Omental fat pad (tissue), 4 donors: ENCODE results near the gene UCKL1. TPM values are rescaled to one million over a fixed set of nuclear protein-coding genes. Genes with fewer than 3 reads are reported as not detected.

Experiments
- ATAC-seq: fragments of 150-250 bp; one replicate; pipeline ENCODE4 v1.9.1; 2016; ENCODE audit warnings: mild to moderate bottlenecking, moderate library complexity; ENCODE audit not compliant: low FRiP score
- DNase-seq: peaks from one replicate; pipeline ENCODE4 v3.0.0-alpha.2; 2019; ENCODE audit warnings: low spot score
- total RNA-seq, 4 donors: library from RNA; depleted of rRNA; stranded (reverse); fragments of >200 nt; gene quantifications; one replicate each; pipeline ENCODE4 v1.1.0, GENCODE V29; 2016
- TF ChIP-seq, protein P1 (sequence below), 3 donors: fragments of 450-650 bp; IDR thresholded peaks; one replicate each; pipeline ENCODE4 v1.5.1; 2016 to 2017; ENCODE audit warnings: antibody characterized with exemption in 3 of 3, mild to moderate bottlenecking in 3 of 3, moderate library complexity in 2 of 3

UCKL1 gene
- total RNA-seq, 4 donors from 2014 or later, result 25.7 to 48.9 (median 30.3) TPM

DNA sequence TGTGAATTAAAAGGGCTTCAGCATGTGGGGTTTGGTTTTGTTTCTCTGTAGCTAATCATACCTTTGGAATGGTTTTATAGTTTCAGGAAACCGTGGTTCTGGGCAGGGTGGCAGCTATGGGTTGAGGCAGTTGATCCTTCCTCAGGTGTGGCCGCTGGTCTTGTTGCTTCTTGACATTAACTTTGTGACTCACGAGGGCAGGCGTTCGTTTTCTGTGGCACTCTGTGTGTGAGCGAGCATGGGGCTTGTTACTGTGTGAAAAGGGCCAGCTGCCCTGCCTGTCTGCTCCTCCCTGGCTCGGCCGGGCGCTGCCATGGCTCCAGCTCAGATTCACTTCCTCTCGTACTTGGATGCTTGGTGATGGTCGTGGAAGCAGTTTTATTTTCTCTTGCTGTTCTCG, 45.0 kb downstream of the UCKL1 start:
- DNase-seq (no peak), ATAC-seq (no peak)
- TF ChIP-seq, protein P1, sequence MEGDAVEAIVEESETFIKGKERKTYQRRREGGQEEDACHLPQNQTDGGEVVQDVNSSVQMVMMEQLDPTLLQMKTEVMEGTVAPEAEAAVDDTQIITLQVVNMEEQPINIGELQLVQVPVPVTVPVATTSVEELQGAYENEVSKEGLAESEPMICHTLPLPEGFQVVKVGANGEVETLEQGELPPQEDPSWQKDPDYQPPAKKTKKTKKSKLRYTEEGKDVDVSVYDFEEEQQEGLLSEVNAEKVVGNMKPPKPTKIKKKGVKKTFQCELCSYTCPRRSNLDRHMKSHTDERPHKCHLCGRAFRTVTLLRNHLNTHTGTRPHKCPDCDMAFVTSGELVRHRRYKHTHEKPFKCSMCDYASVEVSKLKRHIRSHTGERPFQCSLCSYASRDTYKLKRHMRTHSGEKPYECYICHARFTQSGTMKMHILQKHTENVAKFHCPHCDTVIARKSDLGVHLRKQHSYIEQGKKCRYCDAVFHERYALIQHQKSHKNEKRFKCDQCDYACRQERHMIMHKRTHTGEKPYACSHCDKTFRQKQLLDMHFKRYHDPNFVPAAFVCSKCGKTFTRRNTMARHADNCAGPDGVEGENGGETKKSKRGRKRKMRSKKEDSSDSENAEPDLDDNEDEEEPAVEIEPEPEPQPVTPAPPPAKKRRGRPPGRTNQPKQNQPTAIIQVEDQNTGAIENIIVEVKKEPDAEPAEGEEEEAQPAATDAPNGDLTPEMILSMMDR (IDR thresholded peaks at IDR 0.05), result no peak

DNA sequence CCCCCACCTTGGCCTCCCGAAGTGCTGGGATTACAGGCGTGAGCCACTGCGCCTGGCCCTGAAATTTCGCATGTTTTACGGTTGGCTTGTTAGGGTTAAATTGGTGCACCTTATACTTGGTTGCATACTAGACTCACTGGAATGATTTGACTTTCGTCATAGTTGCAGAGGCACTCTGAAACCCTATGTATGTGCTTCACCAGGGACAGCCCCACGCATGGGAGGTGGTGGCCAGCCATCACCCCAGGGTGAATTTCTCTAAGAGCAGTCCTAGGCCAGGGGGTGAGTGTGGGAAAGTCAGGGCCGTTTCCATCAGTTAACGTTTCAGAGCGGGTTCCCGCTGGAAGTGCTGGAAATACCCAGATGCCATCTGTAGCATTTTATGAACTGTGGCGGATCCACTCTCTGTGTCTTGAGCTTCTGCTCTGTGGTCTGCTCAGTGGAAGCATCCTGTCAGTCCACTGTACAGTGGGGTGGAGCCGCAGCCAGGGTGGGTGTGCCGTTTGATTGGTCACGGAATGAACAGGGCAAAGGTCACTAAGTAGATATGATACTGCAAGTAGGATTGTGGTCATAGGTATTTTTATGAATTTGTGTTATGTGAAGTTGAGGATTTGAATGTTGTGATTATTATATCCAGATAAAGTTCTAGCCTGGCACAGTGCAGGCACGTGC, 48.1 kb downstream of the UCKL1 start:
- TF ChIP-seq, protein P1 (IDR thresholded peaks at IDR 0.05), result no peak
- no peak for ATAC-seq
- no peak for DNase-seq

DNA sequence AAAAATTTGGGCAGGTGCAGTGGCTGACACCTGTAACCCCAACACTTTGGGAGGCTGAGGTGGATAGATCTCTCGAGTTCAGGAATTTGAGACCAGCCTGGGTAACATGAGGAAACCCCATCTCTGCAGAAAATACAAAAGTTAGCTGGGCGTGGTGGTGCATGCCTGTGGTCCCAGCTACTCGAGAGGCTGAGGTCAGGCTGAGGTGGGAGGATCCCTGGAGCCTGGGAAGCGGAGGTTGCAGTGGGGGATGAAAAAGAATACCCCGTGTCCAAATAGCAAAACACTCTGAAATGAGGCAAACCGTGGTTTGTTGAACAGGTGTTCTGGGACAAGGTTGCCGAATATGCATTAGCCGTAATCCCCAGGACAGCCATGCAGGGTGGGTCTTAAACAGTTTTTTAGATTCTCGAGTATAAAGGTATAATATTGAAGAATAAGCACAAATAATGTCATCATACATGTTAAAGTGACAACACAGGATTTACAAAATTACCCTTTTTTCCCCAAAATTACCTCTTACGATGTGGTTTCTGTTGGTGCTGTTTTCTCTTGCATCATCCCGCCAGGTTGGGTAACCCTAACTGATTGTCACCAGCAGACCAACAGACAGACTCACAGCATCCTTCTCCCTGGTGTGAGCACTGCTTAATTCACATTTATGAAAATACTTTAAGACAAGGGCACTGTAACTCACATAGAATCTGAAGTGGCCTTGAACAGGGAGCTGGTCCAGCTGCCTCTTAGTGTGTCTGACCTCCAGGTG, 52.2 kb downstream of the UCKL1 start:
- DNase-seq (no peak), ATAC-seq (no peak)
- TF ChIP-seq, protein P1 (IDR thresholded peaks at IDR 0.05), result no peak

DNA sequence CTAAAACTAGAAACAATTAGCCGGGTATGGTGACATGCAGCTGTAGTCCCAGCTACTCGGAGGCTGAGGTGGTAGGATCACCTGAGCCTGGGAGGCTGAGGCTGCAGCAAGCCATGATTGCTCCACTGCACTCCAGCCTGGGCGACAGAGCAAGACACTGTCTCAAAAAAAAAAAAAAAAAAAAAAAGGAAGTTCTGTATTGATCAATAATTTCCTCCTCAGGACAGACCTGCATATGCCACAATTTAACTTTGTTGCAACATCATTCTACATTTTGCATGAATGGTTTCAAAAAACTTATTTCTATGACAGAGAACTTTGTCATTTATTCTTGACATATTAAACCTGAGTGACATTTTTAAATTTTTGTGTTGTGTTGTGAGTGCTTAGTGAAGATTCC, 55.8 kb downstream of the UCKL1 start:
- no peak for ATAC-seq
- DNase-seq, result no peak

DNA sequence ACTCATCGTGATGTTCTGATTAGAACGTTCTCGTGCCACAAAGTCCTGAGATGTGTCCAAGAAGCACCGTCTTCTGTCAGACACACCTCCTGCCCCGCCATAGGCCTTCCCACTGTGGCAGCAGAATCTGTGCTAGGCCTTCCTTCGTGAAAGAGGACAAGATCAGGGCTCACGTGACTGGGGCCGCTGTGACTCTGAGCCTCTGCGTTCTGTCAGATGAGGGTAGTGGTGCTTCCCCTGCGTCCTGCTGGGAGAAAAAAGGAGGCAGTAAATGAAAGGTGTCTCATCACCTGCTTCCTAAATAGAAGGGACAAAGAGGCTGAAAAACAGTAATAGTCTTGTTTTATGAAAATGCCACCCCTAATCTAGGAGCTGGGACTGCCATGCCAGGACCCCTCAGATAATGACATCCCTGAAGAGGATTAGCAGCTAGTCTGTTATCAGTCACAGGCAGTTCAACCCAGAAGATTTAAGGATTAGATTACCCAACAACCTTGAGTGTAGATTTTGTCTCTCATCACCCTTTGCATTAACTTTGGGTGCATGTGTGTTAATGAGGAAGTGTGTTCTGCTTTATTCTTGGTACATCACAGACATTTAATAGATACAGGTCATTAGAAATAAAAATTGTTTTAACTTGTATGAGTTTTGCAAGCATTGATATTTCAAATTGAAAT, 57.2 kb downstream of the UCKL1 start:
- TF ChIP-seq, protein P1 (IDR thresholded peaks at IDR 0.05), result no peak

More for the DNA sequence above, 55.8 kb downstream of the UCKL1 start:
- TF ChIP-seq, protein P1 (IDR thresholded peaks at IDR 0.05), result no peak

DNA sequence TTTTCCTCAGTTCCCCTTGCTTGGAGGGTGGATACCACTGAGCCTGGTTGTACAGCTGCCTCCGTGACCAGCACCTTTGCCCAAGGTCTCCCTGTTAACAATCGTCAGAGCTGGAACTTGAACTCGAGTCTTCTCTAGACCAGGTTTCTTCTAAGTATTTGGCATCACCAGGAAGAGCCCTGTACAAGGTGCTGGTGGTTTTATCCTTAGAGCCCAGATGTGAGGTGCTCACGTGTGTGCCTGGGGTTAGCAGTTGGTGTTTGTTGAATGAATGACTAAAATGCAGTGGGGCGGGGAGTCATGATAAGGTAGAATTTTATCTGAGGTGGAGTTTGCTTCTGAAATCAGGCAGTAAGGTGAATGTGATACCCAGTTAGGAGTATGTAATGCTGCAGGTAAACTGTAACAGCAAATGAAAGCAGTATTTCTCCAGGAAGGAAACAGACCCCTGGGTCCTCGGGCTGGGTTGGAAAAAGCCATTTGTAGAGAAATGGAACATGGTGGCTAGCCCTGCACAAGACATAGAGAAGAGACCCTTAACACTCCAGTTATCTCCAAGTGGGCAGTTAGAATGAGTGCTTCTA, 58.1 kb downstream of the UCKL1 start:
- DNase-seq (no peak), ATAC-seq (no peak)
- TF ChIP-seq, protein P1 (IDR thresholded peaks at IDR 0.05), result no peak

More for the DNA sequence above, 57.2 kb downstream of the UCKL1 start:
- DNase-seq (no peak), ATAC-seq (no peak)
